K562 (cell line): Measurements from ENCODE around the gene CST9L. TPM values are rescaled to one million over a fixed set of nuclear protein-coding genes. Genes with fewer than 3 reads are reported as not detected.

ENCODE experiments used
- ATAC-seq: fragments of 200-7000 bp; cut with Tn5 transposase; 3 replicates; pipeline ENCODE4 v1.9.1; 2020; ENCODE audit warnings: moderate library complexity
- BruUV-seq: library from RNA; stranded (reverse); fragments of 400-500 nt; replicated peaks from 2 replicates; lab custom pipeline; 2021; lab: Mats Ljungman, UMichigan
- CTCF ChIA-PET: fragments of 300-600 bp; formaldehyde crosslinking; extraction: SDS; loops from one replicate; lab custom pipeline; 2021; ENCODE audit warnings: low intra/inter-chr PET ratio; lab: Yijun Ruan, JAX
- POLR2A ChIA-PET: fragments of 300-600, 350-650 bp; sonication (Branson Sonifier 250); formaldehyde crosslinking; extraction: SDS; loops from one replicate; lab custom pipeline; 2021; ENCODE audit warnings: antibody characterized with exemption, inconsistent platforms; lab: Yijun Ruan, JAX
- DNase-seq, 4 experiments: peaks; one replicate each; pipeline versions ENCODE4 v3.0.0 to v3.0.0-alpha.2; 2011 to 2018; ENCODE audit warnings: low spot score in 3 of 4, mixed read lengths in 3 of 4; ENCODE audit errors: extremely low read depth in 1 of 4
- FAIRE-seq: peaks from 2 replicates; lab custom pipeline; 2011; peaks lifted over from hg19 to GRCh38; lab: Jason Lieb, UNC
- H2AFZ ChIP-seq: 2 replicates; pipeline ENCODE4 v1.6.0; 2011; ENCODE audit warnings: low read depth, low read length, control low read depth, inconsistent platforms
- H3K27ac ChIP-seq: fragments of 200-600 bp; 3 replicates; pipeline ENCODE4 v1.8.0; 2011; ENCODE audit warnings: low read depth, mild to moderate bottlenecking, control low read depth, inconsistent platforms, low read length, moderate library complexity, mixed read lengths; ENCODE audit errors: extremely low read depth
- H3K27me3 ChIP-seq, 2 experiments: fragments of 300-600 bp in 1 of 2; 2 replicates in 1 of 2; 3 replicates in 1 of 2; pipeline versions ENCODE4 v1.6.0 to v1.8.0; 2011; ENCODE audit warnings: inconsistent platforms in 2 of 2, low read length in 2 of 2, mild to moderate bottlenecking in 1 of 2, mixed read lengths in 1 of 2, moderate library complexity in 1 of 2; ENCODE audit not compliant: control insufficient read depth in 2 of 2, insufficient read depth in 2 of 2
- H3K36me3 ChIP-seq: fragments of 300-600 bp; 3 replicates; pipeline ENCODE4 v1.8.0; 2011; ENCODE audit warnings: mild to moderate bottlenecking, low read length, inconsistent platforms; ENCODE audit not compliant: control insufficient read depth, insufficient read depth
- H3K4me1 ChIP-seq, 2 experiments: fragments of 200-600 bp in 1 of 2; replicated peaks in 1 of 2; 2 replicates in 1 of 2; 3 replicates in 1 of 2; pipeline versions ENCODE4 v1.5.1 to v1.8.0; 2011; ENCODE audit warnings: inconsistent platforms in 2 of 2, low read length in 2 of 2, mild to moderate bottlenecking in 1 of 2, mixed read lengths in 1 of 2, moderate library complexity in 1 of 2; ENCODE audit not compliant: control insufficient read depth in 2 of 2, insufficient read depth in 2 of 2
- H3K4me2 ChIP-seq: 2 replicates; pipeline ENCODE4 v1.6.1; 2011; ENCODE audit warnings: low read length, control low read depth, inconsistent platforms, mixed read lengths; ENCODE audit not compliant: insufficient read depth
- H3K4me3 ChIP-seq: fragments of 200-600 bp; sonication (generic), shearing (Covaris generic); 2 replicates; pipeline ENCODE4 v1.5.1; 2016; ENCODE audit warnings: control low read depth, inconsistent platforms
- H3K79me2 ChIP-seq: fragments of 200-600 bp; 3 replicates; pipeline ENCODE4 v1.8.0; 2011; ENCODE audit warnings: low read length, inconsistent platforms; ENCODE audit not compliant: control insufficient read depth, insufficient read depth
- H3K9ac ChIP-seq, 2 experiments: 2 replicates each; pipeline versions ENCODE4 v1.6.0 to v1.6.1; 2011; ENCODE audit warnings: low read depth in 2 of 2, low read length in 2 of 2, control low read depth in 1 of 2, inconsistent platforms in 1 of 2, mild to moderate bottlenecking in 1 of 2, mixed read lengths in 1 of 2; ENCODE audit not compliant: insufficient read depth in 1 of 2
- H3K9me1 ChIP-seq: one replicate; pipeline ENCODE4 v1.6.0; 2011; ENCODE audit warnings: inconsistent platforms, mild to moderate bottlenecking, low read length, moderate library complexity; ENCODE audit not compliant: control insufficient read depth, insufficient read depth
- H3K9me3 ChIP-seq: replicated peaks from 2 replicates; pipeline ENCODE4 v1.5.1; 2011; ENCODE audit warnings: low read depth, low read length, inconsistent platforms; ENCODE audit not compliant: control insufficient read depth, insufficient read depth
- H4K20me1 ChIP-seq: replicated peaks from 2 replicates; pipeline ENCODE4 v1.6.1; 2011; ENCODE audit warnings: low read length, inconsistent platforms, mixed read lengths; ENCODE audit not compliant: control insufficient read depth, insufficient read depth
- ATF7 ChIP-seq: fragments of 450-650 bp; IDR thresholded peaks from 2 replicates; pipeline ENCODE4 v1.7.1; 2014; ENCODE audit warnings: mild to moderate bottlenecking, moderate library complexity
- CBFA2T3 ChIP-seq: fragments of 450-650 bp; IDR thresholded peaks from 2 replicates; pipeline ENCODE4 v1.6.1; 2017
- CHCHD3 ChIP-seq: fragments of 250-450 bp; sonication (Bioruptor Pico); IDR thresholded peaks from 2 replicates; pipeline ENCODE4 v2.1.2; 2022; ENCODE audit warnings: mild to moderate bottlenecking
- DDX20 ChIP-seq: fragments of 450-650 bp; IDR thresholded peaks from 2 replicates; pipeline ENCODE4 v1.6.1; 2016; ENCODE audit warnings: missing genetic modification characterization, low read depth, mild to moderate bottlenecking, missing compliant biosample characterization, moderate library complexity
- HNRNPH1 ChIP-seq: fragments of 200-400 bp; formaldehyde crosslinking; optimal IDR thresholded peaks from 2 replicates; pipeline ENCODE3; 2017; ENCODE audit warnings: low read depth, mild to moderate bottlenecking, low read length, moderate library complexity
- NFIX ChIP-seq: fragments of 250-450 bp; sonication (Bioruptor Pico); IDR thresholded peaks from 2 replicates; pipeline ENCODE4 v1.4.0; 2020; ENCODE audit warnings: low read depth, mild to moderate bottlenecking, moderate library complexity
- PML ChIP-seq: IDR thresholded peaks from 2 replicates; pipeline ENCODE4 v1.6.1; 2012; ENCODE audit warnings: low read length, inconsistent platforms
- PPARD ChIP-seq: fragments of 250-450 bp; sonication (Bioruptor Pico); IDR thresholded peaks from 2 replicates; pipeline ENCODE4 v1.8.0; 2022; ENCODE audit warnings: inconsistent platforms, mild to moderate bottlenecking, moderate library complexity
- SPI1 ChIP-seq: IDR thresholded peaks from 2 replicates; pipeline ENCODE4 v1.6.1; 2011; ENCODE audit warnings: low read depth, low read length, control low read depth, borderline replicate concordance
- SRSF7 ChIP-seq: fragments of 200-400 bp; formaldehyde crosslinking; optimal IDR thresholded peaks from 2 replicates; pipeline ENCODE3; 2017; ENCODE audit warnings: mild to moderate bottlenecking, low read depth, low read length
- ZBTB1 ChIP-seq: sonication (generic); formaldehyde crosslinking; IDR thresholded peaks from 2 replicates; pipeline ENCODE4 v1.8.1; 2023; ENCODE audit warnings: missing genetic modification reagents, low read depth, mild to moderate bottlenecking, borderline replicate concordance
- ZNF124 ChIP-seq: sonication (generic); formaldehyde crosslinking; IDR thresholded peaks from 2 replicates; pipeline ENCODE4 v1.8.1; 2022; ENCODE audit warnings: missing genetic modification reagents
- ZNF224 ChIP-seq: sonication (generic); formaldehyde crosslinking; IDR thresholded peaks from 2 replicates; pipeline ENCODE4 v1.8.0; 2022; ENCODE audit warnings: mild to moderate bottlenecking, missing genetic modification reagents
- ZNF507 ChIP-seq: conservative IDR thresholded peaks from 2 replicates; pipeline ENCODE4 v1.6.1; 2017; ENCODE audit warnings: missing genetic modification characterization, missing compliant biosample characterization
- WGBS: fragments of 100-300 bp; shearing (Covaris generic); methylation state at CpG from one replicate; pipeline ENCODE4 v1.1.6; 2016; ENCODE audit warnings: low coverage, mixed read lengths; ENCODE audit not compliant: insufficient coverage; ENCODE audit errors: missing lambda C conversion rate; 5-methylcytosine and 5-hydroxymethylcytosine counted together
- in situ Hi-C: fragments of 300-500 bp; cut with MboI; formaldehyde crosslinking; loops from 4 replicates; pipeline ENCODE4 v1.15.0; 2018; ENCODE audit warnings: inconsistent platforms, mixed read lengths
- intact Hi-C: fragments of 100-400 bp; cut with micrococcal nuclease; formaldehyde crosslinking; loops from 2 replicates; pipeline ENCODE4 v1.14.2; 2022
- polyA plus RNA-seq, 8 experiments: library from polyadenylated mRNA; depleted of rRNA in 4 of 8; stranded (reverse) in 5 of 8; unstranded in 3 of 8; fragments of >200 nt; fragmentation: Nextera tagmentation in 2 of 8; fragmentation: Illumina TruSeq in 1 of 8; extraction: Ambion mirVana in 2 of 8; extraction: Trizol in 1 of 8; gene quantifications; 2 replicates each; pipeline versions ENCODE4 v1.2.1 to v1.2.3, GENCODE V29; 2011 to 2014; ENCODE audit warnings: inconsistent platforms in 1 of 8, missing spikeins in 1 of 8
- total RNA-seq, 7 experiments: library from RNA; depleted of rRNA in 6 of 7; stranded (reverse); fragments of >200 nt in 6 of 7; fragmentation: Illumina TruSeq in 2 of 7; extraction: Trizol in 2 of 7; gene quantifications; 2 replicates each; pipeline versions ENCODE4 v1.2.1 to v1.2.3, GENCODE V29; 2011 to 2021; ENCODE audit warnings: low replicate concordance in 1 of 7
- TF ChIP-seq, protein P1 (sequence below): fragments of 150-350 bp; conservative IDR thresholded peaks from 2 replicates; pipeline ENCODE4 v1.6.1; 2014; ENCODE audit warnings: low read length
- TF ChIP-seq, protein P2 (sequence below): fragments of 250-450 bp; sonication (Bioruptor Pico); IDR thresholded peaks from 2 replicates; pipeline ENCODE4 v1.4.0; 2020

Gene CST9L
- total and polyA plus RNA-seq, 9 of the 15 experiments (the other 6 are each of a cell fraction or from before 2014, with no cell fraction given), result not detected

DNA sequence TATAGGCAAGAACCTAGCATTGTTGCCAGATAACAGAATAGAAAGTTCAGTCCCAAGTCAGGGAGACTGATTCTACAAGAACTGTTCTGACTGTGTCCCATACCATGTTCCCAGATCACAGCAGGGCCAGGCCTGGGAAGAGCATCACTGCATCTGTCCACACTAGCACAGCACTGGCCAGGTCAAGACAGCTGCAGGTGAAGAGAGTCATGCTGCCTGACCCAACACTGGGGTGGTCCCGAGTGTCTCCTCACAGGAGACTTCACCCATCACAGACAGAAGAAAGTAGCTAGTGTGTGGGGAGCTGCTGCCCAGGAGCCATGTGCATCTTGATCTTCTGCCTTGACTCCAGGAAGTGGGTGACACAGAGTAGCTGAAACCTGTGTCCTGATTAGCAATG lies 1.3 kb upstream of the CST9L start:
- no peaks in the 10 kb centered on the region for H3K36me3 ChIP-seq
- no peaks in the 10 kb centered on the region for H4K20me1 ChIP-seq
- ATAC-seq, result no peak
- POLR2A ChIA-PET, result interaction anchor here (0.7 kb wide), 2 partner anchors 71 to 168 kb away, joined by 3 read pairs; no protein-coding TSS in a partner anchor
- H2AFZ ChIP-seq, result no peak overlapping the region
- no peak overlapping the region for H3K4me3 ChIP-seq
- TF ChIP-seq PPARD (no peak), ZNF224 (no peak), ZNF124 (CRISPR knock-in tag) (no peak), HNRNPH1 (no peak), CHCHD3 (CRISPR knock-in tag) (no peak), ZNF507 (tag) (no peak), PML (no peak), ATF7 (no peak)
- TF ChIP-seq, all 486 proteins: peak for 0
- H3K4me1 ChIP-seq, result no peaks in the 10 kb centered on the region; a peak in 3 of 5 replicates
- no peaks in the 10 kb centered on the region for H3K79me2 ChIP-seq
- FAIRE-seq, result no peak
- no peak overlapping the region for H3K4me2 ChIP-seq
- 0% methylated on average over 1 of the region's 1 CpG for WGBS
- in situ Hi-C loops (no loop called here), intact Hi-C loops (no loop called here)
- no peaks in the 10 kb centered on the region for H3K9me3 ChIP-seq
- DNase-seq, result no peak
- BruUV-seq, result no TSS peak
- CTCF ChIA-PET, result no interaction called here
- peaks cover 0 to 4% of the 10 kb centered on the region in 2 experiments; a peak in 2 of 5 replicates for H3K27me3 ChIP-seq
- no peaks in the 10 kb centered on the region for H3K9me1 ChIP-seq
- no peak overlapping the region for H3K9ac ChIP-seq
- H3K27ac ChIP-seq, result no peak overlapping the region

DNA sequence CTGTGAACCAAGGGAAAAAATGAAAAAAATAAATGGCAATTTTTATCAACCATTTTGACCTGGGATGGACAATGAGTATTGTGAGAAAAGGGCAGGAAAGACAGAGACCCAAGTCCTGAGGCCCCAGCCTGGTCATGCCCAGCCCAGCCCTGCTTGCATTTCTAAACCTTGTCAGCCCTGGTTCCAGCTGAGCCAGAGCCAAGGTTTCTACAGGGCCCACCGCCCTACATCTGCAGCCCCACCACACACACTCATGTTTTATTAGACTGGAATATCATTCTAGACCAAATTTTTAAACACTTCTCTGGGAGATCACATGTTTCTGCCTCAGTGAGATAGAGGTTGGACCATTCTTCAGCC lies 667 bp upstream of the CST9L start:
- intact Hi-C loops (no loop called here), in situ Hi-C loops (no loop called here)
- no peaks in the 10 kb centered on the region for H3K36me3 ChIP-seq
- DNase-seq, result no peak
- POLR2A ChIA-PET, result no interaction called here
- CTCF ChIA-PET, result no interaction called here
- BruUV-seq, result no TSS peak
- no peaks in the 10 kb centered on the region for H3K79me2 ChIP-seq
- no peak overlapping the region for H3K27ac ChIP-seq
- H3K4me1 ChIP-seq, result no peaks in the 10 kb centered on the region; a peak in 3 of 5 replicates
- no peak overlapping the region for H3K4me3 ChIP-seq
- peaks cover 0 to 4% of the 10 kb centered on the region in 2 experiments; a peak in 2 of 5 replicates for H3K27me3 ChIP-seq
- H2AFZ ChIP-seq, result no peak overlapping the region
- no peaks in the 10 kb centered on the region for H3K9me3 ChIP-seq
- no peak for FAIRE-seq
- no peaks in the 10 kb centered on the region for H3K9me1 ChIP-seq
- 13% methylated on average over 1 of the region's 1 CpG for WGBS
- H4K20me1 ChIP-seq, result no peaks in the 10 kb centered on the region
- no peak overlapping the region for H3K4me2 ChIP-seq
- no peak for ATAC-seq
- no peak overlapping the region for H3K9ac ChIP-seq
- TF ChIP-seq, protein P1, sequence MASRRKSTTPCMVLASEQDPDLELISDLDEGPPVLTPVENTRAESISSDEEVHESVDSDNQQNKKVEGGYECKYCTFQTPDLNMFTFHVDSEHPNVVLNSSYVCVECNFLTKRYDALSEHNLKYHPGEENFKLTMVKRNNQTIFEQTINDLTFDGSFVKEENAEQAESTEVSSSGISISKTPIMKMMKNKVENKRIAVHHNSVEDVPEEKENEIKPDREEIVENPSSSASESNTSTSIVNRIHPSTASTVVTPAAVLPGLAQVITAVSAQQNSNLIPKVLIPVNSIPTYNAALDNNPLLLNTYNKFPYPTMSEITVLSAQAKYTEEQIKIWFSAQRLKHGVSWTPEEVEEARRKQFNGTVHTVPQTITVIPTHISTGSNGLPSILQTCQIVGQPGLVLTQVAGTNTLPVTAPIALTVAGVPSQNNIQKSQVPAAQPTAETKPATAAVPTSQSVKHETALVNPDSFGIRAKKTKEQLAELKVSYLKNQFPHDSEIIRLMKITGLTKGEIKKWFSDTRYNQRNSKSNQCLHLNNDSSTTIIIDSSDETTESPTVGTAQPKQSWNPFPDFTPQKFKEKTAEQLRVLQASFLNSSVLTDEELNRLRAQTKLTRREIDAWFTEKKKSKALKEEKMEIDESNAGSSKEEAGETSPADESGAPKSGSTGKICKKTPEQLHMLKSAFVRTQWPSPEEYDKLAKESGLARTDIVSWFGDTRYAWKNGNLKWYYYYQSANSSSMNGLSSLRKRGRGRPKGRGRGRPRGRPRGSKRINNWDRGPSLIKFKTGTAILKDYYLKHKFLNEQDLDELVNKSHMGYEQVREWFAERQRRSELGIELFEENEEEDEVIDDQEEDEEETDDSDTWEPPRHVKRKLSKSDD, result no peak
- TF ChIP-seq ZBTB1, result no peak
- no peak for TF ChIP-seq SRSF7
- no peak for TF ChIP-seq SPI1
- no peak for TF ChIP-seq NFIX (CRISPR knock-in tag)
- TF ChIP-seq, protein P2, sequence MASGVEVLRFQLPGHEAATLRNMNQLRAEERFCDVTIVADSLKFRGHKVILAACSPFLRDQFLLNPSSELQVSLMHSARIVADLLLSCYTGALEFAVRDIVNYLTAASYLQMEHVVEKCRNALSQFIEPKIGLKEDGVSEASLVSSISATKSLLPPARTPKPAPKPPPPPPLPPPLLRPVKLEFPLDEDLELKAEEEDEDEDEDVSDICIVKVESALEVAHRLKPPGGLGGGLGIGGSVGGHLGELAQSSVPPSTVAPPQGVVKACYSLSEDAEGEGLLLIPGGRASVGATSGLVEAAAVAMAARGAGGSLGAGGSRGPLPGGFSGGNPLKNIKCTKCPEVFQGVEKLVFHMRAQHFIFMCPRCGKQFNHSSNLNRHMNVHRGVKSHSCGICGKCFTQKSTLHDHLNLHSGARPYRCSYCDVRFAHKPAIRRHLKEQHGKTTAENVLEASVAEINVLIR (CRISPR knock-in tag), result no peak
- TF ChIP-seq CBFA2T3, result no peak
- TF ChIP-seq DDX20 (tag), result no peak
